A673 (cell line): ENCODE measurements around the gene WHAMM.

Experiments
- CTCF ChIP-seq: fragments of 300-800, 200-600 bp; sonication (generic); conservative IDR thresholded peaks from 2 replicates; pipeline ENCODE4 v1.5.1; 2017; ENCODE audit warnings: low read depth, mild to moderate bottlenecking, antibody characterized with exemption, low read length, moderate library complexity, mixed read lengths
- EZH2 ChIP-seq: fragments of 200-600 bp; sonication (generic); IDR thresholded peaks from 2 replicates; pipeline ENCODE4 v1.6.1; 2017; ENCODE audit warnings: borderline replicate concordance, low read depth, mild to moderate bottlenecking, mixed read lengths, antibody characterized with exemption, low read length; ENCODE audit not compliant: poor library complexity, severe bottlenecking

- no peak for TF ChIP-seq CTCF
- TF ChIP-seq EZH2: no peak
These were observed 36.3 kb downstream of the WHAMM start for GRCh38 chr15:82845686-82846085.
